Fibroblast of upper back skin (primary cell): ENCODE measurements around the gene CHADL.
A peak's percentile ranks its signal among the peaks of the same experiment; 100 is the strongest.

Experiments used
- DNase-seq: peaks from one replicate; pipeline ENCODE4 v3.0.0-alpha.2; 2013

CHADL gene

GRCh38 chr22:41229730-41230400 is 10.9 kb downstream of the CHADL start:
- DNase-seq, result no peak

DNA sequence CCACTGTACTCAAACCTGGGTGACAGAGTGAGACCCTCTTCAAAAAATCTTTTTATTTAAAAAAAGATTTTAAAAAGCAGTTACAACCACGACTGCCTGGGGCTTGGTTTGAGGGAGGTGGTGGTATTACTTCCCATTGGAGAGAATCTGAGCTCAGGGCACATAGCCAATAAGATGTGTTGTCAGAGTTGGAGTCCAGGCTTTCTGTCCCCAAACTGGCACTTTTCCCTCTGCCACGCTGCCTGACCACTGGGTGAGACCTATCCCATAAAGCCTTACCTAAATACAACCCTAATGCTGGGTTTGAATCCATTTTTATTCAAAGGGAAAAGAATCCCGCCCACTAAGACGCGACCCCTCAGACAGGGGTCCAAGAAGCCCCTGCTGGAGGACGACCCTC is 11.5 kb downstream of the CHADL start:
- no peak for DNase-seq

GRCh38 chr22:41226723-41227655 is 13.7 kb downstream of the CHADL start:
- no peak for DNase-seq

- no peak for DNase-seq
Measured at GRCh38 chr22:41223535-41223934, 17.2 kb downstream of the CHADL start.

DNA sequence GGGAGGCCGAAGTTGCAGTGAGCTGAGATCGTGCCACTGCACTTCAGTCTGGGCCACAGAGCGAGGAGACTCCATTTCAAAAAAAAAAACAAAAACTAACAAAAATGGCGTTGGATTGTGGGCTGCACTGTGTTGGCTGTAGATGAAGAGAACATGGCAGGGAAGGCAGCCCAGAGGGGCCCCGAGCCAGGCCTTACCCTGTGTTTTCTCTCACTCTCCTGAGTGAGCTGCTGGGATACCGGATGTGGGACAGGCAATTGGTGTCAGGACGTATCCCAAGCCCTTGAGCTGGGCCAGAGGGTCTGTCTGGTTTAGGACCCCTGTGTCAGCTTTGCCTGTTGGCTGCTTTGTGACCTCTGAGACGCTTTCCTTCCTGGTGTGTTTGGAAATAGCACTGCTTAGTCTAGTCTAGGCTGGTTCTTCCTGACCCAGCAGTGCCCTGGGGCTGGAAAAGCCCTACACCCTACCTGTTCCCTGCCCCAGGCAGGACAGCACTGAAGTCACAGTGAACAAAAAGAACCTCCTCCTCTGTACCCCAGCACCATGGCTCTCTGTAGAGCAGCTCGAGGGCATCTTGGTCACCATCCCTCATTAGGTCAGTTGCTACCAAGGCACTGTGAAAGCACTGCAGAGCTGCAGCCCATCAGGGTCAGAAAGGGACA is 17.8 kb downstream of the CHADL start:
- DNase-seq, result no peak

DNA sequence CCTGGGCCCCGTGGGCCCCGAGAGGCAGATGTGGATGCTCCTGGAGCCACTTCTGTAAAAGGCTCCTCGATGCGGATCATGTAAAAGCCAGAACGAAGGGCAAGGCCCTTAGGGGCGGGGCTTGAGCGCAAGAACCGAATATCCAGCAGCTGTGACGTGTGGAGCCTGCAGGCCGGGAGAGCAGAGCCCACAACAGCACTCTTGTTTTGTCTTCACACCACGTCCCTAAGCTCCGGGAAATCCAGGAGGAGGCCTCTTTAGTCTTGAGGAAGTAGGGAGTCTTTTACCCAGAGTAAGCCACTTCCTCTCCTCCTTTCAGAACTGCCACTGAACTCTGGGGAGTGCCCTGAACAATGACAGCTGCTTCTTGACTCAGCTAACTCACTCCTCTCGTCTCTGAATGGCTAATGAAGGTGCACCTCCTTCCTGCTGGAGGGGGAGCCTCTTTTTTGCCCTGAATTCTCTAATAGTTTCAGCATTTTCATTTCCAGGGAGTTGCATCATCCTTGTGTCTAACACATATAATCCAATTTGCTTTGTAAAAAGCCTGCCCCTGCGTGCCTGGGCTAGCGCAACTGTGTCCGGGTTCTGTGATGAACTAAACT is 23.1 kb downstream of the CHADL start:
- peak; percentile 91 for DNase-seq

DNA sequence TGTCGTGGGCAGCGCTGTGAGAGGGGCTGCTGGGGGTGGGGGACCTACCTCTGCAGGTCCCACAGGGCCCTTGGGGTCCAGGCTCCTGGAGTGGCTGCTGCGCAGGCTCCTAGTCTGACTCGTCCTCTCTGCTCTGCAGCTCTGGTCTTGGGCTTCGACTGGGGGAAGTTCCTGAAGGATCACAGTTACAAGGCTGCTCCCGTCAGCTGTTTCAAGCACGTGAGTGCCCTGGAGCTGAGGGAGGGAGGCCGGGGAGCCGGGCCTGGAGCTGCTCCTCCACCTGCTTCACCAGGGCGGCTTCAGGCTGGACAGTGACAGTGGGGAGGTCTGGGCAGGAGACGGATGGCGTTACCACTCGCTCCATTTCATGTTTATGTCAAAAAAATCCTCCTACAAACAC is 23.7 kb downstream of the CHADL start:
- peak; percentile 11 for DNase-seq

- no peak for DNase-seq
Measured at GRCh38 chr22:41215926-41216325, 24.8 kb downstream of the CHADL start.

DNA sequence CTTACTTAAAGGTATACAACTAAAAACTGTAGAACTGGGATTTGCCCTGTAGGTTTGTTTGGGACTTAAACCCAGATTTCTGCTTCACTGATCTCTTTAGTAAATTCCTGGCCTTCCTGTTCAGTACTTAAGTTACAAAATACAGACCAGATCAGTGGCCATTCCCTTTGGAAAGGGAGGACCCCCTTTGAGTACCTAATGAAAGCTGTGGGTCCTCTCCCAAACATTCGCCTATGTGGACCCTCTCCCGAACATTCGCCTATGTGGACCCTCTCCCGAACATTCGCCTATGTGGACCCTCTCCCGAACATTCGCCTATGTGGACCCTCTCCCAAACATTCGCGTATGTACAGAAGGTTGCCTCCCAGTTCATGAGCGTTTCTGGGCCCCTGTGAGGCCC is 25.3 kb downstream of the CHADL start:
- DNase-seq, result no peak

DNA sequence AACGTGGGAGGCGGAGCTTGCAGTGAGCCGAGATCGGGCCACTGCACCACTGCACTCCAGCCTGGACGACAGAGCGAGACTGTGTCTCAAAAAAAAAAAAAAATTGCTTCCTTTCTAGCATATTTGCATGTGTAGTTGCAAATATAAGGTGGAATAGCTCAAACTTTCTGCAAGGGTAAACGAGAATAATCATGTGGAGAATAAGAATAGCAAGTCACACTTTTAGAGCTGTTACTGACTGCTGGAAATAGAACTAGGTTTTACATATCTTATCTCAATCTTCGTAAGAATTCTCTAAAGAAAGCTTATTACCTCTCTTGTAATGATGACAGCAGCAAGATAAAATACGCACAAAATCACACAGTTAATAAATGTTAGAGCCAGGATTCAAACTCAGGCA is 34.0 kb downstream of the CHADL start:
- no peak for DNase-seq

DNA sequence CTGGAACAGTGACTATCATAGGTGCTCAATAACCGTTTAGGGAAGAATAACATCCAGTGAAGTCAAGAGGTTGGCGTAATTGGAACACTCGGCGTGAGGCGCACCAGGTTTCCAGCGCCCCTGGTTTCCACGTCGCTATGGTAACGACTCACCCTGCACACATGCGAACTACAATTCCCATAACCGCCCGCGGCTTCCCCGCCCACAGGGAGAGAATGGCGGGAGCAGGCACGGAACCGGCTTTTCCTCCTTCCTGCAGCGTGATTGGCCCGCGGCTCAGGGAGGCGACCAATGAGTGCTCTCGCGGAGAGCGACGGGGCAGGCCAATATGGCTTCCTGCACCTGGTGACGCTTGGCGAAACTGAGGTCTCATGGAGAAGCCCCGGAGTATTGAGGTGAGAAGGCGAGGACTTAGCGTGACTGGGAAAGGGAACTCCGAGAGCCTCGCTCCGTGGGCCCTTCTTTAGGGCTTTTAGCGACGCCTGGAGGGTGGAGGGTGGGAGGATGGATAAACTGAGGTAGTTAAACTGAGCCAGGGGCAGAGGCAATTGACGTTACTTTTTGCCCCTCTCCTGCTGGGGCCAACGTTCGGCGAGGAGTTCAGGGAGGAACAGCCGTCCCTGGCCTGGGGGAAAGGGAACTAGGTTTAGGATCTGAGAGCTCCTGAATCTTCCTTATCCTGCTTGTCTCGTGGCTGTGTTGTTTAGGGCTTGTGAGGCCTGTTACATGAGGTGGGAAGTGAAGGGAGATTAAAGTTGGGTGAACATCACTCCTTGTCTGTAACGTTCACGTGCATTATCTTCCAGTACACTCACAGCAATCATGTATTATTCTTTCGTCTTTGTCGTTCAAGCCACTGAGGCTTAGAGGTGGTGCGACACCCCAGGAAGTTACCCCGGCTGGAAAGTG is 35.5 kb downstream of the CHADL start, which contains the start of gene L3MBTL2:
TSS of gene L3MBTL2 (plus strand) at position 321 of the 909 bp plus-strand sequence. CDS start at position 372, 51 bp downstream.
- DNase-seq, result peak; percentile 95

- no peak for DNase-seq
Measured at GRCh38 chr22:41204066-41204465, 36.7 kb downstream of the CHADL start.

- no peak for DNase-seq
Measured at GRCh38 chr22:41203118-41203517, 37.6 kb downstream of the CHADL start.

GRCh38 chr22:41201141-41201540 is 39.6 kb downstream of the CHADL start:
- no peak for DNase-seq

- DNase-seq, result no peak
Measured at GRCh38 chr22:41198027-41198580, 42.6 kb downstream of the CHADL start.

DNA sequence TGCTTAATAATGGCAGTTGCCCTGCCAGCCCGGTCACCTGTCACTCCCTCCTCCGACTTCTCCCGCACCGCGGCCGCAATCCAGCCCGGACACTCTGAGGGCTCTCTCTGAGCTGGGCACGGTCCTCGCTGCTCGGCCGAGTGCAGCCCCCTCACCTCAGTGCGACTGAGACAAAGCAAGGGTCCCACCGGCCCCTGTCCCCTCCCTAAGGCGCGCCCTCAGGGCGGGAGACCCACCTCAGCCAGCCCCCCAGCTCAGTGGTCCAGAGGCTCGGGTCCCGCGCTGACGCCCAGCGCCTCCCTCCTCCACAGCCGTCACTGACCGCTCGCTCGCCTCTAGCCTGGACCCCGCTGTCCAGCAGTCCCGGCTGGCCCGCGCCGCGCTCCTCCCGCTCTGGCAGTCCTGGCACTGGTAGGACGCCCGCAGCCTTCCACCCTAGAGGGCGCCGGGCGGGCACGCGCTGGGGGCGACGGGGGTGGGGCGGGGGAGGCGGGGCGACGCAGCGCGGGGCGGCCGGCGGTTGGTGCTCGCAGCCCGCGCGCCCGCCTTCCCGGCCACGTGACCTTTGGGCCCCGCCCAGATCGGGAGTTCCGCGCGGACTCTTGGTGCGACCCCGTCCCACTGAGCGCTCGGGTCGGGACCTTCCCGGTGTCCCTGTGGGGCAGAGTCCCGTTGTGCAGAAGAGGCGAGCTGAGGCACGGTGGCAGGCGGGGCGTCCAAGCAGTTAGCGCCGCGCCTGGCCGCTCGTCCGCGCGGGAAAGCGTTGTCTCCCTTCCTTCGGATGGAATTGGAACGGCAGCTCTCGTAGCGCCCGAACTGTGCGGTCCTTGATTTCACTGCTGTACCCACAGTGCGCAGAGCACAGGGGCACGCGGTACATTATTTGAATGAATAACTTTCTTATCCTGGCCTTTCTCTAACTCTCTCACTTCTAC is 43.4 kb downstream of the CHADL start:
- DNase-seq, result peak; percentile 40

- DNase-seq, result no peak
Measured at GRCh38 chr22:41193829-41194228, 46.9 kb downstream of the CHADL start.

GRCh38 chr22:41191467-41191866 is 49.3 kb downstream of the CHADL start:
- DNase-seq, result no peak

- DNase-seq, result no peak
Measured at GRCh38 chr22:41184679-41185078, 56.1 kb downstream of the CHADL start.
